ENCODE data around the gene B3GALNT2. TPM values are rescaled to one million over a fixed set of nuclear protein-coding genes. Genes with fewer than 3 reads are reported as not detected.
"Not testable (repeated sequence)": the region's sequence is repeated elsewhere in the genome, so short reads cannot be mapped to it uniquely, and the experiment has no call there.

The B3GALNT2 gene
- total and polyA plus RNA-seq, 2 donors from 2014 or later: 2.0 to 14.4 TPM

DNA sequence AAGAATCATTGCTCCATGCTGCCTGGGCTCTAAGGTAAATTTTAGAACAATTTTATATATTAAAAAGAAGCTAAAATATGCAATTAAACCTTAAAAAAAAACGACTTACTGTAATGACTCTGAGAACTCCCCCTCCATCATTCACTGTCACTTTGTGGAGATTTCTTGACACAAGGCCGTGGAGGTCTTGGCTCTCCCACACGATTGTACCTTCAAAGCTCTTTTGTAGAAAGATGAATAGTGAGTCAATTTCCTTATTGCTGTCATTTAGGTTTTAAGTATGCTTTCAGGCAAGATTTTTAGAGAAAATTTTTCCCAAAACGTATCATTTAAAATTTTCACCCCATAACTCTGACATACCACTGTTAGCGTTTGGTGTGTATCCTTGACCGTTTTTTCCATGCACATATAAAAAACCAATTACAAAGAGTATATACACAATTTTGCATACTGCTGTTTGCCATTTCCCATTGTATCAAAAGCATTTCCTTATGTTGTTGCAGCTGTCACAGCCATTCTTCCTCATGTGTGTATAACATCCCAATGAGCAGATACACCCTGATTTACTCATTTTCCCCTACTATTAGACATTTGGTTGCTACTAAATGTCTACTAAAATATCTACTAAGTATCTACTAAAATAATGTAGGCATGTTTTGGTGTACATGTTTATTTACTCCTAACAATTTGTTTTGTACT is 33.4 kb downstream of the B3GALNT2 start:
- H3K36me3 ChIP-seq (ENCODE audit: control insufficient read depth in 2 of 3, insufficient read depth in 3 of 3, low read length in 3 of 3): no peaks in the 10 kb centered on the region
- H3K27me3 ChIP-seq (ENCODE audit: control insufficient read depth, insufficient read depth, low read length): no peaks in the 10 kb centered on the region
- no peaks in the 10 kb centered on the region for H3K4me1 ChIP-seq (ENCODE audit: control insufficient read depth in 2 of 3, insufficient read depth in 2 of 3, low read depth in 1 of 3, low read length in 3 of 3)
- H3K27ac ChIP-seq (ENCODE audit: low read depth in 2 of 2, low read length in 2 of 2): no peak overlapping the region
- TF ChIP-seq, protein P1, sequence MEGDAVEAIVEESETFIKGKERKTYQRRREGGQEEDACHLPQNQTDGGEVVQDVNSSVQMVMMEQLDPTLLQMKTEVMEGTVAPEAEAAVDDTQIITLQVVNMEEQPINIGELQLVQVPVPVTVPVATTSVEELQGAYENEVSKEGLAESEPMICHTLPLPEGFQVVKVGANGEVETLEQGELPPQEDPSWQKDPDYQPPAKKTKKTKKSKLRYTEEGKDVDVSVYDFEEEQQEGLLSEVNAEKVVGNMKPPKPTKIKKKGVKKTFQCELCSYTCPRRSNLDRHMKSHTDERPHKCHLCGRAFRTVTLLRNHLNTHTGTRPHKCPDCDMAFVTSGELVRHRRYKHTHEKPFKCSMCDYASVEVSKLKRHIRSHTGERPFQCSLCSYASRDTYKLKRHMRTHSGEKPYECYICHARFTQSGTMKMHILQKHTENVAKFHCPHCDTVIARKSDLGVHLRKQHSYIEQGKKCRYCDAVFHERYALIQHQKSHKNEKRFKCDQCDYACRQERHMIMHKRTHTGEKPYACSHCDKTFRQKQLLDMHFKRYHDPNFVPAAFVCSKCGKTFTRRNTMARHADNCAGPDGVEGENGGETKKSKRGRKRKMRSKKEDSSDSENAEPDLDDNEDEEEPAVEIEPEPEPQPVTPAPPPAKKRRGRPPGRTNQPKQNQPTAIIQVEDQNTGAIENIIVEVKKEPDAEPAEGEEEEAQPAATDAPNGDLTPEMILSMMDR (IDR thresholded peaks at IDR 0.05; ENCODE audit: borderline replicate concordance, extremely low read depth, insufficient read depth): no peak
- no peaks in the 10 kb centered on the region for H3K9me3 ChIP-seq (ENCODE audit: control insufficient read depth in 2 of 3, insufficient read depth in 1 of 3, low read length in 3 of 3)
- intact Hi-C loops (cut with DNase I): no loop called here
- FAIRE-seq: no peak
- no peak overlapping the region for H3K9ac ChIP-seq (ENCODE audit: low read length in 3 of 3)
- no peak for DNase-seq
- H3K4me3 ChIP-seq (ENCODE audit: low read length in 3 of 3): no peak overlapping the region

DNA sequence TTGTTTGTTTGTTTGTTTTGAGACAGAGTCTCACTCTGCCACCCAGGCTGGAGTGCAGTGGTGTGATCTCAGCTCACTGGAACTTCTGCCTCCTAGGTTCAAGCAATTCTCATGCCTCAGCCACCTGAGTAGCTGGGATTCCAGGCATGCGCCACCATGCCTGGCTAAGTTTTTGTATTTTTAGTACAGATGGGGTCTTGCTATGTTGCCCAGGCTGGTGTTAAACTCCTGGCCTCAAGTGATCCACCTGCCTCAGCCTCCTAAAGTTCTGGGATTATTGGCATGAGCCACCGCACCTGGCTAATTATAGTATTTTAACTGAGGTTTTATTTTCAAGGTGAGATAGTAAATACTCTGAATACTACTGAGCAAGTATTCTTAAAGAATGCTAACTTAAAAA is 34.4 kb downstream of the B3GALNT2 start:
- FAIRE-seq; H3K36me3 ChIP-seq (ENCODE audit: control insufficient read depth in 2 of 3, insufficient read depth in 3 of 3, low read length in 3 of 3); intact Hi-C loops (cut with DNase I): not testable (repeated sequence)

DNA sequence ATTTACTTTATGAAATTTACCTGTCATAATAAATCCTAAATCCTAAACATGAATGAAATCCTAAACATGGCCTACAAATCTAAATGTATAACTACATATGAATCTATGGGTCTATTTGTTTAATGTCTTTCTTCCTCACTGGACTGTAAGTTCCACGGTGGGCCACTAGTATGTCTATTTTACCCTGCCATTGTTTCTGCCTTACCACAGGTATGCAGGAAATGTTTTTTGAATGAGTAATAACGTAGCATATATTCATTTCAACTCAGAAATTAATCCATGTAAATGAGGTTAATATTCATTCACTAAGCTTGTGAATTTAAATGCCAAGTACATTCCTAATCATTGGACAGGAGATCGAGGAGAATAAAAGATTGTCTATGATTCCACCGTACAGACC is 35.3 kb downstream of the B3GALNT2 start:
- Histone ChIP-seq H3K27me3 (ENCODE audit: control insufficient read depth, insufficient read depth, low read length) (no peaks in the 10 kb centered on the region), H3K4me3 (ENCODE audit: low read length in 3 of 3) (no peak overlapping the region), H3K36me3 (ENCODE audit: control insufficient read depth in 2 of 3, insufficient read depth in 3 of 3, low read length in 3 of 3) (peaks cover 0 to 6% (median 0%) of the 10 kb centered on the region in 3 donors), H3K9ac (ENCODE audit: low read length in 3 of 3) (no peak overlapping the region), H3K27ac (ENCODE audit: low read depth in 2 of 2, low read length in 2 of 2) (no peak overlapping the region), H3K4me1 (ENCODE audit: control insufficient read depth in 2 of 3, insufficient read depth in 2 of 3, low read depth in 1 of 3, low read length in 3 of 3) (no peaks in the 10 kb centered on the region), H3K9me3 (ENCODE audit: control insufficient read depth in 2 of 3, insufficient read depth in 1 of 3, low read length in 3 of 3) (no peaks in the 10 kb centered on the region)
- DNase-seq (no peak), FAIRE-seq (no peak)
- TF ChIP-seq, protein P1 (IDR thresholded peaks at IDR 0.05; ENCODE audit: borderline replicate concordance, extremely low read depth, insufficient read depth): no peak
- intact Hi-C loops (cut with DNase I): no loop called here

More for the DNA sequence above, 34.4 kb downstream of the B3GALNT2 start:
- H3K9me3 ChIP-seq (ENCODE audit: control insufficient read depth in 2 of 3, insufficient read depth in 1 of 3, low read length in 3 of 3); H3K4me1 ChIP-seq (ENCODE audit: control insufficient read depth in 2 of 3, insufficient read depth in 2 of 3, low read depth in 1 of 3, low read length in 3 of 3); H3K4me3 ChIP-seq (ENCODE audit: low read length in 3 of 3); H3K27me3 ChIP-seq (ENCODE audit: control insufficient read depth, insufficient read depth, low read length); DNase-seq; H3K27ac ChIP-seq (ENCODE audit: low read depth in 2 of 2, low read length in 2 of 2); H3K9ac ChIP-seq (ENCODE audit: low read length in 3 of 3): not testable (repeated sequence)

DNA sequence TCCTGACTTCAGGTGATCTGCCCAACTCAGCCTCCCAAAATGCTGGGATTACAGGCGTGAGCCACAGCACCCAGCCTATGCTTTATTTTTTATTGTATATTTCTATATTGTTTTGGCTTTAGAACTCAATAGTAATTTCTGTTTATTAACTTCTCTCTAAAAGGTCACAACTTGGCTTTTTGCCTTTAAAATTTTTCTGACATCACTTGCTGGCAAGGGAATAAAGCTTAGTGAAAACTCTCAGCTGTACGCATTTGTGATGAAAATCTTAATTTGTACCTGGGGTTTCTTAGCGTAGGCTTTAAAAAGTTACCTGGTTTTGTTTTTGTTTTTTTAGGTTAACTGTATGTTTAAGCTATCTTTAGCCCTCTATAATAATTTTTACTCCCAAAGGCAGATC is 36.2 kb downstream of the B3GALNT2 start:
- DNase-seq: peak in 1 of 5 donors; percentile 20
- TF ChIP-seq, protein P1 (IDR thresholded peaks at IDR 0.05; ENCODE audit: borderline replicate concordance, extremely low read depth, insufficient read depth): no peak
- no peak overlapping the region for H3K4me3 ChIP-seq (ENCODE audit: low read length in 3 of 3)
- no peaks in the 10 kb centered on the region for H3K9me3 ChIP-seq (ENCODE audit: control insufficient read depth in 2 of 3, insufficient read depth in 1 of 3, low read length in 3 of 3)
- no peaks in the 10 kb centered on the region for H3K4me1 ChIP-seq (ENCODE audit: control insufficient read depth in 2 of 3, insufficient read depth in 2 of 3, low read depth in 1 of 3, low read length in 3 of 3)
- H3K27me3 ChIP-seq (ENCODE audit: control insufficient read depth, insufficient read depth, low read length): no peaks in the 10 kb centered on the region
- H3K9ac ChIP-seq (ENCODE audit: low read length in 3 of 3): no peak overlapping the region
- H3K27ac ChIP-seq (ENCODE audit: low read depth in 2 of 2, low read length in 2 of 2): no peak overlapping the region
- FAIRE-seq: no peak
- intact Hi-C loops (cut with DNase I): no loop called here
- peaks cover 0 to 6% (median 0%) of the 10 kb centered on the region in 3 donors for H3K36me3 ChIP-seq (ENCODE audit: control insufficient read depth in 2 of 3, insufficient read depth in 3 of 3, low read length in 3 of 3)

Data from kidney (tissue), 14 donors.